HepG2 (cell line): Measurements from ENCODE around the gene CDC25C. TPM values are rescaled to one million over a fixed set of nuclear protein-coding genes. Genes with fewer than 3 reads are reported as not detected.

Experiments
- EEA1 ChIP-seq: sonication (generic); formaldehyde crosslinking; IDR thresholded peaks from 2 replicates; pipeline ENCODE4 v1.5.1; 2020; ENCODE audit warnings: mild to moderate bottlenecking, missing genetic modification reagents, borderline replicate concordance
- ETV6 ChIP-seq: sonication (generic); formaldehyde crosslinking; conservative IDR thresholded peaks from 2 replicates; pipeline ENCODE4 v1.4.0; 2020; ENCODE audit warnings: missing genetic modification reagents
- MTF2 ChIP-seq: sonication (generic); formaldehyde crosslinking; IDR thresholded peaks from 2 replicates; pipeline ENCODE4 v1.5.0; 2020; ENCODE audit warnings: missing genetic modification reagents, borderline replicate concordance
- PAX8 ChIP-seq: sonication (generic); formaldehyde crosslinking; IDR thresholded peaks from 2 replicates; pipeline ENCODE4 v1.8.0; 2022; ENCODE audit warnings: mild to moderate bottlenecking, missing genetic modification reagents, borderline replicate concordance
- PITX1 ChIP-seq: sonication (generic); formaldehyde crosslinking; IDR thresholded peaks from 2 replicates; pipeline ENCODE4 v1.5.1; 2020; ENCODE audit warnings: mild to moderate bottlenecking, missing genetic modification reagents
- REL ChIP-seq: sonication (generic); formaldehyde crosslinking; conservative IDR thresholded peaks from 2 replicates; pipeline ENCODE4 v1.8.0; 2022; ENCODE audit warnings: mild to moderate bottlenecking, missing genetic modification reagents, moderate library complexity
- RNF2 ChIP-seq: fragments of 450-650 bp; conservative IDR thresholded peaks from 2 replicates; pipeline ENCODE4 v1.6.1; 2016; ENCODE audit warnings: low read depth
- SETDB1 ChIP-seq: sonication (generic); formaldehyde crosslinking; IDR thresholded peaks from 2 replicates; pipeline ENCODE4 v1.5.1; 2020; ENCODE audit warnings: missing genetic modification reagents, mild to moderate bottlenecking, borderline replicate concordance
- SSRP1 ChIP-seq: IDR thresholded peaks from 2 replicates; pipeline ENCODE4 v1.6.1; 2016; ENCODE audit warnings: control low read depth
- TBP ChIP-seq: sonication (generic); formaldehyde crosslinking; IDR thresholded peaks from 2 replicates; pipeline ENCODE4 v1.5.0; 2020; ENCODE audit warnings: missing genetic modification reagents
- ZKSCAN8 ChIP-seq: IDR thresholded peaks from 2 replicates; pipeline ENCODE4 v1.6.1; 2016; ENCODE audit warnings: borderline replicate concordance, missing genetic modification reagents, missing compliant biosample characterization
- ZNF101 ChIP-seq: sonication (generic); formaldehyde crosslinking; IDR thresholded peaks from 2 replicates; pipeline ENCODE4 v1.4.0; 2020; ENCODE audit warnings: mild to moderate bottlenecking, low read depth, missing genetic modification reagents, borderline replicate concordance
- ZNF230 ChIP-seq: sonication (generic); formaldehyde crosslinking; IDR thresholded peaks from 2 replicates; pipeline ENCODE4 v1.4.0; 2020; ENCODE audit warnings: mild to moderate bottlenecking, missing genetic modification reagents
- ZNF562 ChIP-seq: sonication (generic); formaldehyde crosslinking; IDR thresholded peaks from 2 replicates; pipeline ENCODE4 v1.8.0; 2022; ENCODE audit warnings: missing genetic modification reagents, borderline replicate concordance
- ZNF775 ChIP-seq: sonication (generic); formaldehyde crosslinking; IDR thresholded peaks from 2 replicates; pipeline ENCODE4 v1.4.0; 2020; ENCODE audit warnings: missing genetic modification reagents, mild to moderate bottlenecking, moderate library complexity, borderline replicate concordance
- polyA plus RNA-seq, 8 experiments: library from polyadenylated mRNA; depleted of rRNA in 3 of 8; stranded (reverse) in 7 of 8; unstranded in 1 of 8; fragments of >200 nt; fragmentation: Illumina TruSeq in 4 of 8; extraction: Trizol in 4 of 8; gene quantifications; 2 replicates each; pipeline versions ENCODE4 v1.2.1 to v1.2.3, GENCODE V29; 2011 to 2016; ENCODE audit warnings: low read depth in 4 of 8, missing spikeins in 1 of 8, mixed read lengths in 1 of 8; ENCODE audit not compliant: insufficient read depth in 1 of 8
- total RNA-seq, 5 experiments: library from RNA; depleted of rRNA; stranded (reverse); fragments of >200 nt; fragmentation: Illumina TruSeq; extraction: Trizol; gene quantifications; 2 replicates each; pipeline ENCODE4 v1.2.3, GENCODE V29; 2016; ENCODE audit warnings: low read depth in 1 of 5
- TF ChIP-seq, protein P1 (sequence below): sonication (generic); formaldehyde crosslinking; IDR thresholded peaks from 2 replicates; pipeline ENCODE4 v1.4.0; 2020; ENCODE audit warnings: missing genetic modification reagents
- TF ChIP-seq, protein P2 (sequence below): sonication (generic); formaldehyde crosslinking; IDR thresholded peaks from 2 replicates; pipeline ENCODE4 v1.4.0; 2020; ENCODE audit warnings: missing genetic modification reagents, low read depth, mild to moderate bottlenecking, borderline replicate concordance
- TF ChIP-seq, protein P3 (sequence below): sonication (generic); formaldehyde crosslinking; IDR thresholded peaks from 2 replicates; pipeline ENCODE4 v1.9.0; 2021; ENCODE audit warnings: missing genetic modification reagents, borderline replicate concordance
- TF ChIP-seq, protein P4 (sequence below): sonication (generic); formaldehyde crosslinking; IDR thresholded peaks from 2 replicates; pipeline ENCODE4 v1.8.0; 2022; ENCODE audit warnings: mild to moderate bottlenecking, missing genetic modification reagents, moderate library complexity
- TF ChIP-seq, protein P5 (sequence below): sonication (generic); formaldehyde crosslinking; IDR thresholded peaks from 2 replicates; pipeline ENCODE4 v1.8.1; 2023; ENCODE audit warnings: missing genetic modification reagents, inconsistent platforms, borderline replicate concordance

Gene CDC25C
- total and polyA plus RNA-seq, 2 of the 13 experiments (the other 11 are each of a cell fraction or from before 2014, with no cell fraction given), result 17.7 to 27.6 TPM

DNA sequence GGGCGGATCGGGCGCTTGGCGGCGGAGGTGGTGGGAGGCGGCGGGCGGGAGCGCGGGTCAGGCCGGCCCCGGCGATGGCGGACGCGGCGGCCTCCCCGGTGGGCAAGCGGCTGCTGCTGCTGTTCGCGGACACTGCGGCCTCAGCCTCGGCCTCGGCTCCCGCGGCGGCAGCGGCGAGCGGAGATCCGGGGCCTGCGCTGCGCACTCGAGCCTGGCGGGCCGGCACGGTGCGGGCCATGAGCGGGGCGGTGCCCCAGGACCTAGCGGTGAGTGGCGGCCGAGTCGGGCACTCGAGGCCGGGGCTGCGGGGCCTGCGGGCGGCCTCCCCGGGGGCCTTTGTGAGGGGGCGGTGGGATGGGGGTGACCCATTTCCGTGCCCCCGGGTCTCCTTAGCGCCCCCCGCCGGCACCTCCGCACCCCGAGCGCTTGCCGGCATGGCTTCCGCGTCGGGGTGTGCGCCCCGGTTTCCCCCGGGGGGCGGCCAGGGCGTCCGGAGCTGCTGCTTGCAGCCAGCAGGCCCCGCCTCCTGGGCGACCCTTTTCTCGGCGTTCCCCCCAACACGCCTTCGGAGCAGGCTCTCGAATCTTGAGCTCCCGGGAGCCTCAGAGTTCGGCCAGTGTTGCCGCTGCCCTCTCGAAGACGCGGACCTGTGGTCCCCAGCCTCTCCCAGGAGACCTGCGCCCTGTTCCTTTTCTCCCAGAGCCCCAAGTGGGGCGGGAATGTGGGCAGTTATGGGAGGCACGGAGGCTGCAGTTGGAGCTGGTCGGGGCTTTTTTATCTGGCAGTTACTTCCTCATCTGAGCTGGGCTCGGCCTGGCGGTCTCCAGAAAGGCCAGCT lies 21.3 kb upstream of the CDC25C start (continued):
- no peak for TF ChIP-seq ZNF775 (CRISPR knock-in tag)
- TF ChIP-seq PAX8 (CRISPR knock-in tag), result no peak
- 0 out of 2 replicates have a peak, but pooled peaks have one; percentile 29 for TF ChIP-seq EEA1 (CRISPR knock-in tag)
- TF ChIP-seq, protein P1, sequence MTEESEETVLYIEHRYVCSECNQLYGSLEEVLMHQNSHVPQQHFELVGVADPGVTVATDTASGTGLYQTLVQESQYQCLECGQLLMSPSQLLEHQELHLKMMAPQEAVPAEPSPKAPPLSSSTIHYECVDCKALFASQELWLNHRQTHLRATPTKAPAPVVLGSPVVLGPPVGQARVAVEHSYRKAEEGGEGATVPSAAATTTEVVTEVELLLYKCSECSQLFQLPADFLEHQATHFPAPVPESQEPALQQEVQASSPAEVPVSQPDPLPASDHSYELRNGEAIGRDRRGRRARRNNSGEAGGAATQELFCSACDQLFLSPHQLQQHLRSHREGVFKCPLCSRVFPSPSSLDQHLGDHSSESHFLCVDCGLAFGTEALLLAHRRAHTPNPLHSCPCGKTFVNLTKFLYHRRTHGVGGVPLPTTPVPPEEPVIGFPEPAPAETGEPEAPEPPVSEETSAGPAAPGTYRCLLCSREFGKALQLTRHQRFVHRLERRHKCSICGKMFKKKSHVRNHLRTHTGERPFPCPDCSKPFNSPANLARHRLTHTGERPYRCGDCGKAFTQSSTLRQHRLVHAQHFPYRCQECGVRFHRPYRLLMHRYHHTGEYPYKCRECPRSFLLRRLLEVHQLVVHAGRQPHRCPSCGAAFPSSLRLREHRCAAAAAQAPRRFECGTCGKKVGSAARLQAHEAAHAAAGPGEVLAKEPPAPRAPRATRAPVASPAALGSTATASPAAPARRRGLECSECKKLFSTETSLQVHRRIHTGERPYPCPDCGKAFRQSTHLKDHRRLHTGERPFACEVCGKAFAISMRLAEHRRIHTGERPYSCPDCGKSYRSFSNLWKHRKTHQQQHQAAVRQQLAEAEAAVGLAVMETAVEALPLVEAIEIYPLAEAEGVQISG, result peak; percentile 73
- TF ChIP-seq, protein P2, sequence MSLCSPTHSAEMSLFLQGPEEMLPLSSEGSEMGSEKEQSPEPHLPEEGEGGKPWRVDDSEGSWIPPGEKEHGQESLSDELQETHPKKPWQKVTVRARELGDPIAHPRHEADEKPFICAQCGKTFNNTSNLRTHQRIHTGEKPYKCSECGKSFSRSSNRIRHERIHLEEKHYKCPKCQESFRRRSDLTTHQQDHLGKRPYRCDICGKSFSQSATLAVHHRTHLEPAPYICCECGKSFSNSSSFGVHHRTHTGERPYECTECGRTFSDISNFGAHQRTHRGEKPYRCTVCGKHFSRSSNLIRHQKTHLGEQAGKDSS (CRISPR knock-in tag), result no peak
- no peak for TF ChIP-seq ZNF562
- TF ChIP-seq ETV6, result no peak
- no peak for TF ChIP-seq SSRP1 (CRISPR knock-in tag)
- TF ChIP-seq, protein P3, sequence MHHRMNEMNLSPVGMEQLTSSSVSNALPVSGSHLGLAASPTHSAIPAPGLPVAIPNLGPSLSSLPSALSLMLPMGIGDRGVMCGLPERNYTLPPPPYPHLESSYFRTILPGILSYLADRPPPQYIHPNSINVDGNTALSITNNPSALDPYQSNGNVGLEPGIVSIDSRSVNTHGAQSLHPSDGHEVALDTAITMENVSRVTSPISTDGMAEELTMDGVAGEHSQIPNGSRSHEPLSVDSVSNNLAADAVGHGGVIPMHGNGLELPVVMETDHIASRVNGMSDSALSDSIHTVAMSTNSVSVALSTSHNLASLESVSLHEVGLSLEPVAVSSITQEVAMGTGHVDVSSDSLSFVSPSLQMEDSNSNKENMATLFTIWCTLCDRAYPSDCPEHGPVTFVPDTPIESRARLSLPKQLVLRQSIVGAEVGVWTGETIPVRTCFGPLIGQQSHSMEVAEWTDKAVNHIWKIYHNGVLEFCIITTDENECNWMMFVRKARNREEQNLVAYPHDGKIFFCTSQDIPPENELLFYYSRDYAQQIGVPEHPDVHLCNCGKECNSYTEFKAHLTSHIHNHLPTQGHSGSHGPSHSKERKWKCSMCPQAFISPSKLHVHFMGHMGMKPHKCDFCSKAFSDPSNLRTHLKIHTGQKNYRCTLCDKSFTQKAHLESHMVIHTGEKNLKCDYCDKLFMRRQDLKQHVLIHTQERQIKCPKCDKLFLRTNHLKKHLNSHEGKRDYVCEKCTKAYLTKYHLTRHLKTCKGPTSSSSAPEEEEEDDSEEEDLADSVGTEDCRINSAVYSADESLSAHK (CRISPR knock-in tag), result no peak
- 0 out of 2 replicates have a peak, but pooled peaks have one; percentile 36 for TF ChIP-seq REL (CRISPR knock-in tag)
- no peak for TF ChIP-seq MTF2 (CRISPR knock-in tag)
- TF ChIP-seq, protein P4, sequence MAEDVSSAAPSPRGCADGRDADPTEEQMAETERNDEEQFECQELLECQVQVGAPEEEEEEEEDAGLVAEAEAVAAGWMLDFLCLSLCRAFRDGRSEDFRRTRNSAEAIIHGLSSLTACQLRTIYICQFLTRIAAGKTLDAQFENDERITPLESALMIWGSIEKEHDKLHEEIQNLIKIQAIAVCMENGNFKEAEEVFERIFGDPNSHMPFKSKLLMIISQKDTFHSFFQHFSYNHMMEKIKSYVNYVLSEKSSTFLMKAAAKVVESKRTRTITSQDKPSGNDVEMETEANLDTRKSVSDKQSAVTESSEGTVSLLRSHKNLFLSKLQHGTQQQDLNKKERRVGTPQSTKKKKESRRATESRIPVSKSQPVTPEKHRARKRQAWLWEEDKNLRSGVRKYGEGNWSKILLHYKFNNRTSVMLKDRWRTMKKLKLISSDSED (CRISPR knock-in tag), result no peak
- no peak for TF ChIP-seq PITX1
- TF ChIP-seq ZKSCAN8, result no peak
- no peak for TF ChIP-seq ZNF101 (CRISPR knock-in tag)
- TF ChIP-seq TBP (CRISPR knock-in tag), result no peak
- TF ChIP-seq, protein P5, sequence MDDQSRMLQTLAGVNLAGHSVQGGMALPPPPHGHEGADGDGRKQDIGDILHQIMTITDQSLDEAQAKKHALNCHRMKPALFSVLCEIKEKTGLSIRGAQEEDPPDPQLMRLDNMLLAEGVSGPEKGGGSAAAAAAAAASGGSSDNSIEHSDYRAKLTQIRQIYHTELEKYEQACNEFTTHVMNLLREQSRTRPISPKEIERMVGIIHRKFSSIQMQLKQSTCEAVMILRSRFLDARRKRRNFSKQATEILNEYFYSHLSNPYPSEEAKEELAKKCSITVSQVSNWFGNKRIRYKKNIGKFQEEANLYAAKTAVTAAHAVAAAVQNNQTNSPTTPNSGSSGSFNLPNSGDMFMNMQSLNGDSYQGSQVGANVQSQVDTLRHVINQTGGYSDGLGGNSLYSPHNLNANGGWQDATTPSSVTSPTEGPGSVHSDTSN (CRISPR knock-in tag), result peak; percentile 62; the same call in 1 of the 2 replicates
- no peak for TF ChIP-seq ZNF230 (CRISPR knock-in tag)
- no peak for TF ChIP-seq SETDB1 (CRISPR knock-in tag)
- TF ChIP-seq RNF2, result no peak
